Measurements from ENCODE around the gene UTF1.

UTF1 gene

DNA sequence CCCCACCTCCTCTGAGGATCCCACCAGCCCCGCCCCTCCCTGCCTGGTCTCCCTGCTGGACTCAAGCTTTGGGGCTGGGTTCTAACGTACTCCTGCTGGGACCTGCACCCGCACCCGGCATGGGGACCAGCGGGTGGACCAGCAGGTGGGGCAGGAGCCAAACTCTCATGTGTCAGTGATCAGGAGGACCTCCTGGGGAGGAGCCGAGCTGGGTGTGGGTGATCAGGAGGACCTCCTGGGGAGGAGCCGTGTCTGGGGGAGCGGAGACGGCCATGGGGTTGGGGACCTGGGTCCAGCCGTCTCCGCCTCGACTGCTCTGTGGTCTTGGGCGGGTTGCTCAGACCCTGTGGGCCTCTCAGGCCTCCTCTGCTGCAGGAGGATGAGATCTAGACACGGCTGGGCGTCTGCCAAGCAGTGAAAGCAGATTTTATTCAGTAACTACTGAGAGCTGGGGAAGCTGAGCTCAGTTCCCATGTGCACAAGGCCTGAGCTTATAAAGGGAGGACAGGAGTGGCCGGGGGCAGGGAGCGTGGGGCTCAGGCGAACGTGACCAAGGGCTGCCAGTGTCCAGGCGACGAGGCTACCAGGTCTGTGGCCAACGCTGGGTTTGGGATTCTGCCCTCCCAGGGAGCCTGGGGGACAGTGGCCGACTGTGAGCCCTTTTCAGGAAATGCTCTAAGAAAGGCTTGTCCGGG lies 33.6 kb upstream of the UTF1 start:
- no peak for DNase-seq (ENCODE audit: low read depth, low spot score)
- no peak overlapping the region for H3K27ac ChIP-seq

GRCh38 chr10:133196936-133197758 lies 32.9 kb upstream of the UTF1 start:
- H3K27ac ChIP-seq = no peak overlapping the region
- DNase-seq (ENCODE audit: low read depth, low spot score) = no peak

DNA sequence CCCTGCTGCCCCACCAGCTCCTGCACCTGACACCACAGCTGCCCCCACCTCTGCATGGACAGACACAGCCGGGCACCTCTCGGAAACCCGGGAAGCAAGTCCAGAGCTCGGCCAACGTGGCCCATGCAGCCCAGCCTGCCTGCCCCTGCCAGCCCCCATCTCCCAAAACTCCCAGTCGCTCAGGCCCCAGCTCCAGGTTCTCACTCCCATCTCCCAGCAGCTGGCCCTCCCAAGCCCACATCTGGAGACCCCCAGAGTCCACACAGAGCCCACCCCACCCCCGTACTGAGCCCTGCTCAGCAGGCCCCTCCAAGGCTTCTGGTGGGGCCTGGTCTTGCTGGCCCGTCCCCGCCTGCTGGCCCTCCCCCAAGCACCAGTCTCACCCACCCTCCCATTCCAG lies 32.2 kb upstream of the UTF1 start:
- no peak for DNase-seq (ENCODE audit: low read depth, low spot score)
- H3K27ac ChIP-seq = no peak overlapping the region

- no peak for DNase-seq (ENCODE audit: low read depth, low spot score)
- H3K27ac ChIP-seq = no peak overlapping the region
Measured at GRCh38 chr10:133198206-133198605, 31.8 kb upstream of the UTF1 start.

DNA sequence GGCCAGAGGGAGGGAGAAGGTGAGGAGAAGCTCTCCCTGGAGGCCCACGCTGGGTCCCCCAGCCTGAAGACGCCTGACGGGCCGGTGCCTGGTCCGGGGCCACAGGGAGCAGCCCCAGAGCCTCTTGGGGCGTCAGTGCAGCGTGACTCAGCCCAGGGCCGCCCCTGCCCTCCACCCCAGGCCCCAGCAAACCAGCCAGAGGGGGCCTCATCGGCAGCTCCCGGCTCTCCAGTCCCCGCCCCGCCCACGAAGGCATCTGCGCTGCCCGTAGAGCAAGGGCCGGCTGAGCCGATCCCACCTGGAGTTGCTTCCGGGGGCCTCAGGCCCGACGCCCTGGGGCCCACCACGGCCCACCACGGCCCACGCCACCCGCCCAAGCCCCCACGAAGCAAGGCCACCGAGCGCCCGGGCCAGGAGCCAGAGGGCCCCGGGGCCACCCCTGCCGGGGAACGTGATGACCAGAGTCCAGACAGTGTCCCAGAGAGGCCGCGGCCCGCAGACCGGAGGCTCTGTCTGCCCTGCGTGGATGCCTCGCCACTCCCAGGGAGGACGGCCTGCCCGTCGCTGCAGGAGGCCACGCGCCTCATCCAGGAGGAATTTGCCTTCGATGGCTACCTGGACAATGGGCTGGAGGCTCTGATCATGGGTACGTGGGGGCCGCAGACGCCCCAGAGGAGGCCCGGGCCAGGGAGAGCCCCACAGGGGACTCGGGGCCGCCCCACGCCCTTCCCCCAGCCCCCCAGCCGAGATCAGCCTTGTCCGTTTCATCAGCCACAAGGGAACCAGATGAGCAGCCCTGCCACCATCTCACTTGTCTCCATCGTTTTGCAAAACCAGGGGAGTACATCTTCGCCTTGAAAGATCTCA lies 31.2 kb upstream of the UTF1 start:
- no peak for DNase-seq (ENCODE audit: low read depth, low spot score)

GRCh38 chr10:133199488-133199885 lies 30.5 kb upstream of the UTF1 start:
- no peak overlapping the region for H3K27ac ChIP-seq
- no peak for DNase-seq (ENCODE audit: low read depth, low spot score)

More for the DNA sequence above, 31.2 kb upstream of the UTF1 start:
- no peak overlapping the region for H3K27ac ChIP-seq

GRCh38 chr10:133199992-133200611 lies 29.9 kb upstream of the UTF1 start:
- H3K27ac ChIP-seq = no peak overlapping the region
- DNase-seq (ENCODE audit: low read depth, low spot score) = no peak

- no peak overlapping the region for H3K27ac ChIP-seq
Measured at GRCh38 chr10:133200621-133201031, 29.4 kb upstream of the UTF1 start.

GRCh38 chr10:133201151-133201947 lies 28.7 kb upstream of the UTF1 start:
- DNase-seq (ENCODE audit: low read depth, low spot score) = no peak
- H3K27ac ChIP-seq = no peak overlapping the region

More at GRCh38 chr10:133200621-133201031, 29.4 kb upstream of the UTF1 start:
- no peak for DNase-seq (ENCODE audit: low read depth, low spot score)

- DNase-seq (ENCODE audit: low read depth, low spot score) = no peak
- no peak overlapping the region for H3K27ac ChIP-seq
Measured at GRCh38 chr10:133201948-133202725, 27.9 kb upstream of the UTF1 start.

GRCh38 chr10:133202778-133203651 lies 27.0 kb upstream of the UTF1 start:
- DNase-seq (ENCODE audit: low read depth, low spot score) = no peak
- no peak overlapping the region for H3K27ac ChIP-seq

DNA sequence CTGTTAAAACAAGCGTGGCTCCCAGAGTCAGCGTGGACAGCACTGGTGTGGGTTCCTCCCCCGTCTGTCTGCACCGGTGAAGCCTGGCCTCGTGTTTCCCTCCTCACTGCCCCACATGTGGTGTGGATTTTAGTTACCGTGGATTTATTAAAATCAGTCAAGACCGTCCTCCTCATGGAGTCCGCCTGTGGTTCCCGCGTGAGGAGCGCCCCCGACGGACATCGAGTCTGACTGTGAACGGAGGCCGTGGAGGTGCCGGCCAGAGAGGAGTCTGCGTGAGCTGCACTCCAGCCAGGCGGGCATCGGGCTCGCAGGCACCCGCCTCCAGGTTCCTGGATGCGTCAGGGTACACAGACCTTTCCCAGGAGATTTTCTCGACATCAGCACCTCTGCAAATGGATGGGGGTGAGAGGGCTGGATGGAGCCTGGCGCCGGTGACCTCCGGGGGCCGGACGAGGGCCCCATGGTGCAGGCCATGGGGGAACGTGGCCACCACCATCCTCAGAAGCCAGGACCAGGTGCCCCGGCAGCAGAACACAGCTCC lies 26.3 kb upstream of the UTF1 start:
- no peak for DNase-seq (ENCODE audit: low read depth, low spot score)
- no peak overlapping the region for H3K27ac ChIP-seq

GRCh38 chr10:133204226-133205015 lies 25.6 kb upstream of the UTF1 start:
- no peak for DNase-seq (ENCODE audit: low read depth, low spot score)
- H3K27ac ChIP-seq = no peak overlapping the region

GRCh38 chr10:133205146-133205545 lies 24.9 kb upstream of the UTF1 start:
- no peak for DNase-seq (ENCODE audit: low read depth, low spot score)
- H3K27ac ChIP-seq = no peak overlapping the region

GRCh38 chr10:133206356-133207040 lies 23.5 kb upstream of the UTF1 start:
- no peak overlapping the region for H3K27ac ChIP-seq
- DNase-seq (ENCODE audit: low read depth, low spot score) = no peak

DNA sequence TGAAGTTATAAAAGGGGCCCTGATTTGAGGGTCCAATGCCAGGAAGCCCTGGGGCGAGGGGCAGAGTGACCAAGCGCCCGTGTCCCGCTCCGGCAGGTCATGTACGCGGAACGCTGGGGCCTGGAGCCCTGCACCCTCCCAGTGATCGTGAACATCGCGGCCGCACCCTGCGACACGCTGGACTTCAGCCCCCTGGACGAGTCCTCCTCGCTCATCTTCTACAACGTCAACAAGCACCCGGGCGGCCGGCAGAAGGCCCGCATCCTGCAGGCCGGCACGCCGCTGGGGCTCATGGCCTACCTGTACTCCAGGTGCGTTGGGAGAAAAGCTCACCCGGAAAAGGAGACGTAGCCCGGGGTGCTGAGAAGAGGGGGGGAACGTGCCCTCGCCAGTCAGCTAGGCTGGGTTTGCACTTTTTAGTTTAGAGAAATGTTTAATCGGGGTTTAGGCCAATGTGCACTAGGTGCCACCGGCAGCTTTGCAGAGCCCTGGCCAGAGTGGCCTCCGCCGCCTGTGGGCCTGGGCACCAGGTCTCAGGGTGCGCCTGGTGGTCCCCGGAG lies 22.9 kb upstream of the UTF1 start:
- no peak overlapping the region for H3K27ac ChIP-seq
- DNase-seq (ENCODE audit: low read depth, low spot score) = no peak
